Ectodermal cell (in vitro differentiated cells): ENCODE data around the gene HTRA1.

Experiments used
- H3K27ac ChIP-seq: 2 replicates; pipeline ENCODE4 v1.7.0; 2013; ENCODE audit warnings: mild to moderate bottlenecking, low read depth, low read length; ENCODE audit not compliant: insufficient read depth, poor library complexity, severe bottlenecking
- H3K27me3 ChIP-seq: 2 replicates; pipeline ENCODE4 v1.7.0; 2013; ENCODE audit warnings: mild to moderate bottlenecking, low read length; ENCODE audit not compliant: insufficient read depth, control insufficient read depth, poor library complexity, severe bottlenecking
- H3K36me3 ChIP-seq: one replicate; pipeline ENCODE4 v1.7.0; 2013; ENCODE audit warnings: low read length; ENCODE audit not compliant: control insufficient read depth, insufficient read depth
- H3K4me1 ChIP-seq: one replicate; pipeline ENCODE4 v1.7.0; 2013; ENCODE audit warnings: low read length; ENCODE audit not compliant: control insufficient read depth, insufficient read depth
- H3K4me3 ChIP-seq: 2 replicates; pipeline ENCODE4 v1.7.0; 2013; ENCODE audit warnings: low read depth, low read length, control low read depth; ENCODE audit not compliant: insufficient read depth
- H3K9me3 ChIP-seq: 2 replicates; pipeline ENCODE4 v1.7.0; 2013; ENCODE audit warnings: mild to moderate bottlenecking, low read length, moderate library complexity; ENCODE audit not compliant: control insufficient read depth
- WGBS, 2 experiments: methylation state at CpG; one replicate each; pipeline ENCODE4 v1.1.7; 2013; ENCODE audit warnings: missing lambda C conversion rate in 2 of 2; 5-methylcytosine and 5-hydroxymethylcytosine counted together

Gene HTRA1

GRCh38 chr10:122526892-122527291, 65.5 kb downstream of the HTRA1 start:
- H3K9me3 ChIP-seq, result no peaks in the 10 kb centered on the region
- H3K27me3 ChIP-seq, result no peaks in the 10 kb centered on the region
- 91 to 95% methylated on average over 4 to 5 of the region's 5 CpGs for WGBS, 2 experiments
- no peaks in the 10 kb centered on the region for H3K36me3 ChIP-seq
- no peak overlapping the region for H3K4me3 ChIP-seq
- H3K27ac ChIP-seq, result no peak overlapping the region
- H3K4me1 ChIP-seq, result no peaks in the 10 kb centered on the region

- Histone ChIP-seq H3K36me3 (no peaks in the 10 kb centered on the region), H3K9me3 (no peaks in the 10 kb centered on the region), H3K4me1 (no peaks in the 10 kb centered on the region), H3K27ac (no peak overlapping the region), H3K27me3 (no peaks in the 10 kb centered on the region), H3K4me3 (no peak overlapping the region)
- 86 to 89% methylated on average over 11 of the region's 11 CpGs for WGBS, 2 experiments
Measured at GRCh38 chr10:122530177-122530576, 68.8 kb downstream of the HTRA1 start.

- Histone ChIP-seq H3K9me3 (no peaks in the 10 kb centered on the region), H3K4me3 (no peak overlapping the region), H3K4me1 (no peaks in the 10 kb centered on the region), H3K27me3 (no peaks in the 10 kb centered on the region), H3K27ac (no peak overlapping the region), H3K36me3 (no peaks in the 10 kb centered on the region)
- 93 to 95% methylated on average over 5 of the region's 5 CpGs for WGBS, 2 experiments
Measured at GRCh38 chr10:122531261-122531660, 69.9 kb downstream of the HTRA1 start.

- no peaks in the 10 kb centered on the region for H3K9me3 ChIP-seq
- H3K27me3 ChIP-seq, result no peaks in the 10 kb centered on the region
- no peaks in the 10 kb centered on the region for H3K36me3 ChIP-seq
- no peak overlapping the region for H3K4me3 ChIP-seq
- no peak overlapping the region for H3K27ac ChIP-seq
- H3K4me1 ChIP-seq, result no peaks in the 10 kb centered on the region
- 82 to 86% methylated on average over 3 of the region's 3 CpGs for WGBS, 2 experiments
Measured at GRCh38 chr10:122531939-122532338, 70.6 kb downstream of the HTRA1 start.

- H3K36me3 ChIP-seq, result no peaks in the 10 kb centered on the region
- WGBS, 2 experiments, result 92% methylated on average over 4 to 5 of the region's 6 CpGs
- H3K4me3 ChIP-seq, result no peak overlapping the region
- H3K27ac ChIP-seq, result no peak overlapping the region
- H3K4me1 ChIP-seq, result no peaks in the 10 kb centered on the region
- no peaks in the 10 kb centered on the region for H3K27me3 ChIP-seq
- no peaks in the 10 kb centered on the region for H3K9me3 ChIP-seq
Measured at GRCh38 chr10:122532601-122533296, 71.4 kb downstream of the HTRA1 start.

- Histone ChIP-seq H3K36me3 (no peaks in the 10 kb centered on the region), H3K4me1 (no peaks in the 10 kb centered on the region), H3K9me3 (no peaks in the 10 kb centered on the region), H3K27me3 (no peaks in the 10 kb centered on the region), H3K4me3 (no peak overlapping the region), H3K27ac (no peak overlapping the region)
- WGBS, 2 experiments, result 83 to 100% methylated on average over 1 to 2 of the region's 2 CpGs
Measured at GRCh38 chr10:122537545-122537944, 76.2 kb downstream of the HTRA1 start.

- 93 to 100% methylated on average over 4 of the region's 4 CpGs for WGBS, 2 experiments
- no peaks in the 10 kb centered on the region for H3K4me1 ChIP-seq
- no peak overlapping the region for H3K4me3 ChIP-seq
- no peaks in the 10 kb centered on the region for H3K9me3 ChIP-seq
- no peak overlapping the region for H3K27ac ChIP-seq
- no peaks in the 10 kb centered on the region for H3K27me3 ChIP-seq
- H3K36me3 ChIP-seq, result no peaks in the 10 kb centered on the region
Measured at GRCh38 chr10:122541541-122542002, 80.2 kb downstream of the HTRA1 start.

GRCh38 chr10:122543676-122544445, 82.5 kb downstream of the HTRA1 start:
- H3K27ac ChIP-seq, result no peak overlapping the region
- WGBS, 2 experiments, result 92 to 94% methylated on average over 10 of the region's 10 CpGs
- H3K9me3 ChIP-seq, result no peaks in the 10 kb centered on the region
- no peaks in the 10 kb centered on the region for H3K4me1 ChIP-seq
- H3K4me3 ChIP-seq, result no peak overlapping the region
- H3K36me3 ChIP-seq, result no peaks in the 10 kb centered on the region
- no peaks in the 10 kb centered on the region for H3K27me3 ChIP-seq

GRCh38 chr10:122544493-122544892, 83.1 kb downstream of the HTRA1 start:
- WGBS, 2 experiments, result 96 to 97% methylated on average over 8 of the region's 8 CpGs
- no peak overlapping the region for H3K4me3 ChIP-seq
- no peaks in the 10 kb centered on the region for H3K4me1 ChIP-seq
- no peak overlapping the region for H3K27ac ChIP-seq
- H3K9me3 ChIP-seq, result no peaks in the 10 kb centered on the region
- no peaks in the 10 kb centered on the region for H3K27me3 ChIP-seq
- H3K36me3 ChIP-seq, result no peaks in the 10 kb centered on the region

GRCh38 chr10:122546242-122546641, 84.9 kb downstream of the HTRA1 start:
- no peaks in the 10 kb centered on the region for H3K4me1 ChIP-seq
- no peak overlapping the region for H3K27ac ChIP-seq
- no peaks in the 10 kb centered on the region for H3K9me3 ChIP-seq
- no peaks in the 10 kb centered on the region for H3K36me3 ChIP-seq
- H3K4me3 ChIP-seq, result no peak overlapping the region
- no peaks in the 10 kb centered on the region for H3K27me3 ChIP-seq
- 95 to 96% methylated on average over 8 of the region's 8 CpGs for WGBS, 2 experiments
